ENCODE measurements around the gene POU2F2. TPM values are rescaled to one million over a fixed set of nuclear protein-coding genes. Genes with fewer than 3 reads are reported as not detected.

POU2F2 gene
- total and polyA plus RNA-seq, 2 donors (not counting 3 experiments of a cell fraction or from before 2014, with no cell fraction given) = 4.0 to 4.1 TPM

DNA sequence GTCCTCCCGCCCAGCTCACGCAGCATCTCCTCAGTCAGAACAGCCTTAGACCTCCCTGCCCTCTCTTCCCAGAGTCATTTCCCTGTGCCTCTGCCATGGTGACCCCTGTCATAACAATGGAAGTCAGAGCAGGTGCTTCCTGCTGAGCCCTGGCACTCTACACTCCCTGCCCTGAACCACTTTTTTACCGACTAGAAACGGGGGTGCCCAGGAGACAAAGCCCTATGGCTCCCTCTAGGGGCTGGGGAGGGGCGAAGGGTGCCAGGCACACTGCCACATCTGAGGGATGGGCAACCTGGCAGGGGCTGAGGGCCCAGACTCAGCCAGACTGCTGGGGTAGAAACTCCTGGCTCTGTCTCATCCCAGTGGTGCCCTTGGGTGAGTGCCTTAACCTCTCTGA, 39.9 kb downstream of the POU2F2 start:
- peak overlapping the region; percentile 42 for H3K9ac ChIP-seq (replicated peaks; ENCODE audit: extremely low read depth, insufficient read depth, low read length)
- dilution Hi-C loops (cut with MboI; ENCODE audit: extremely low pct_ligation_motif_present, low sequenced_read_pairs) = no loop called here
- H3K9me1 ChIP-seq (replicated peaks; ENCODE audit: control insufficient read depth, extremely low read depth, insufficient read depth, low read length) = no peaks in the 10 kb centered on the region
- H4K20me1 ChIP-seq (replicated peaks; ENCODE audit: control insufficient read depth, extremely low read depth, insufficient read depth, low read length) = no peaks in the 10 kb centered on the region
- BruUV-seq (replicated peaks) = no TSS peak
- FAIRE-seq (peak; percentile 93), DNase-seq (ENCODE audit: low read depth, low spot score) (peak; percentile 92)
- no peak overlapping the region for H3K4me3 ChIP-seq (replicated peaks in 1 of 3; ENCODE audit: insufficient read depth in 1 of 3, low read depth in 1 of 3, low read length in 3 of 3)
- no peaks in the 10 kb centered on the region for H3K79me2 ChIP-seq (ENCODE audit: control insufficient read depth, insufficient read depth, low read length)
- no peak overlapping the region for H2AFZ ChIP-seq (ENCODE audit: low read depth, low read length)
- TF ChIP-seq POLR2A (IDR thresholded peaks at IDR 0.05; ENCODE audit: low read depth, low read length) = peak; percentile 32
- peak; percentile 23 for TF ChIP-seq JUN (IDR thresholded peaks at IDR 0.05; ENCODE audit: borderline replicate concordance, insufficient read depth, insufficient read length, low read depth)
- peak; percentile 75 to 89 for TF ChIP-seq CTCF (IDR thresholded peaks at IDR 0.05; ENCODE audit: extremely low read depth in 1 of 2, insufficient read depth in 1 of 2, low read depth in 1 of 2, low read length in 2 of 2)
- TF ChIP-seq EZH2 (IDR thresholded peaks at IDR 0.05; ENCODE audit: borderline replicate concordance, low read depth, low read length, severe bottlenecking) = no peak
- no peak for TF ChIP-seq MYC (IDR thresholded peaks at IDR 0.05; ENCODE audit: low read depth, low read length)
- TF ChIP-seq FOS (IDR thresholded peaks at IDR 0.05; ENCODE audit: borderline replicate concordance, insufficient read depth, low read length) = peak; percentile 29
- TF ChIP-seq, protein P1, sequence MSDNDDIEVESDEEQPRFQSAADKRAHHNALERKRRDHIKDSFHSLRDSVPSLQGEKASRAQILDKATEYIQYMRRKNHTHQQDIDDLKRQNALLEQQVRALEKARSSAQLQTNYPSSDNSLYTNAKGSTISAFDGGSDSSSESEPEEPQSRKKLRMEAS (IDR thresholded peaks at IDR 0.05; ENCODE audit: insufficient read depth, insufficient read length) = no peak
- TF ChIP-seq GATA2 (IDR thresholded peaks at IDR 0.05; ENCODE audit: insufficient read depth, insufficient read length, low read depth, low read length) = no peak
- TF ChIP-seq POLR2AphosphoS5 (IDR thresholded peaks at IDR 0.05; ENCODE audit: insufficient read depth, low read depth, low read length) = peak; percentile 72
- peak overlapping the region; percentile 13 for H3K27ac ChIP-seq (ENCODE audit: insufficient read depth, low read depth, low read length)
- H3K9me3 ChIP-seq (replicated peaks; ENCODE audit: control insufficient read depth, insufficient read depth, low read length) = no peaks in the 10 kb centered on the region
- intact Hi-C loops (cut with micrococcal nuclease) = loop anchor here (1.0 to 2.0 kb wide), 5 partner anchors 11 to 134 kb away; partner anchors contain the start of genes RABAC1 and ZNF574
- POLR2A ChIA-PET = interaction anchor here (1.4 kb wide), 1 partner anchor 21 kb away, joined by 3 read pairs; no protein-coding TSS in a partner anchor
- CTCF ChIA-PET = interaction anchor here (0.6 to 1.4 kb wide), 11 partner anchors 9 to 339 kb away, joined by 3 to 17 read pairs (median 5); no protein-coding TSS in a partner anchor
- no peak overlapping the region for H3K4me2 ChIP-seq (ENCODE audit: insufficient read depth, low read length)
- no peaks in the 10 kb centered on the region for H3K27me3 ChIP-seq (ENCODE audit: control insufficient read depth in 2 of 2, insufficient read depth in 2 of 2, low read length in 2 of 2)
- peaks cover 29% of the 10 kb centered on the region for H3K4me1 ChIP-seq (ENCODE audit: control insufficient read depth, extremely low read depth, insufficient read depth, low read length)
- no peaks in the 10 kb centered on the region for H3K36me3 ChIP-seq (ENCODE audit: control insufficient read depth in 2 of 2, extremely low read depth in 1 of 2, insufficient read depth in 2 of 2, low read length in 2 of 2)
